Activated CD4-positive, CD25-positive, alpha-beta regulatory T cell treated with anti-CD3 and anti-CD28 coated beads, Interleukin-2, amount 50 U/mL, for 16 hours (primary cell): ENCODE measurements around the gene FBXL13.
"Not testable (repeated sequence)": the region's sequence is repeated elsewhere in the genome, so short reads cannot be mapped to it uniquely, and the experiment has no call there.

ENCODE experiments used
- DNase-seq: peaks from one replicate; pipeline ENCODE4 v3.0.0-alpha.2; 2020; ENCODE audit warnings: low read depth, low spot score

FBXL13 gene

GRCh38 chr7:102935450-102936115 is 139.0 kb downstream of the FBXL13 start:
- DNase-seq, result no peak

- no peak for DNase-seq
Observed at GRCh38 chr7:102934701-102935100, 139.9 kb downstream of the FBXL13 start.

GRCh38 chr7:102934239-102934638 is 140.4 kb downstream of the FBXL13 start:
- DNase-seq, result no peak

GRCh38 chr7:102933763-102934162 is 140.8 kb downstream of the FBXL13 start:
- DNase-seq, result no peak

- DNase-seq, result no peak
Observed at GRCh38 chr7:102931757-102932156, 142.8 kb downstream of the FBXL13 start.

- no peak for DNase-seq
Observed at GRCh38 chr7:102927312-102927933, 147.2 kb downstream of the FBXL13 start.

- no peak for DNase-seq
Observed at GRCh38 chr7:102926783-102927140, 147.8 kb downstream of the FBXL13 start.

- no peak for DNase-seq
Observed at GRCh38 chr7:102925976-102926782, 148.4 kb downstream of the FBXL13 start.

GRCh38 chr7:102918845-102919244 is 155.8 kb downstream of the FBXL13 start:
- DNase-seq, result no peak

- no peak for DNase-seq
Observed at GRCh38 chr7:102917436-102918353, 156.9 kb downstream of the FBXL13 start.

- DNase-seq, result no peak
Observed at GRCh38 chr7:102916881-102917280, 157.7 kb downstream of the FBXL13 start.

GRCh38 chr7:102916426-102916825 is 158.2 kb downstream of the FBXL13 start:
- DNase-seq, result no peak

- DNase-seq, result no peak
Observed at GRCh38 chr7:102914585-102914984, 160.0 kb downstream of the FBXL13 start.

- DNase-seq, result no peak
Observed at GRCh38 chr7:102913826-102914225, 160.8 kb downstream of the FBXL13 start.

GRCh38 chr7:102912742-102913141 is 161.9 kb downstream of the FBXL13 start, which contains the start of gene LRRC17:
LRRC17 (plus strand) TSS chr7:102913000; CDS start chr7:102933914, 20,914 bp downstream.
- DNase-seq, result no peak

- DNase-seq, result no peak
Observed at GRCh38 chr7:102908676-102909075, 165.9 kb downstream of the FBXL13 start.

GRCh38 chr7:102903576-102903975 is 171.0 kb downstream of the FBXL13 start:
- DNase-seq, result not testable (repeated sequence)

GRCh38 chr7:102902052-102902451 is 172.5 kb downstream of the FBXL13 start:
- not testable (repeated sequence) for DNase-seq

- no peak for DNase-seq
Observed at GRCh38 chr7:102898532-102898859, 176.1 kb downstream of the FBXL13 start.

GRCh38 chr7:102897856-102898531 is 176.6 kb downstream of the FBXL13 start:
- no peak for DNase-seq

- DNase-seq, result no peak
Observed at GRCh38 chr7:102897211-102897631, 177.4 kb downstream of the FBXL13 start.
